H1 (cell line): ENCODE measurements around the gene CCDC180. TPM values are rescaled to one million over a fixed set of nuclear protein-coding genes. Genes with fewer than 3 reads are reported as not detected.

Experiments
- CTCF ChIA-PET: fragments of 300-600 bp; sonication (Branson Sonifier 250); formaldehyde crosslinking; loops from one replicate; lab custom pipeline; 2021; ENCODE audit not compliant: partially characterized antibody; lab: Charles Lee
- POLR2A ChIA-PET: fragments of 300-600 bp; sonication (Branson Sonifier 250); formaldehyde crosslinking; loops from one replicate; lab custom pipeline; 2021; ENCODE audit warnings: inconsistent platforms; ENCODE audit not compliant: partially characterized antibody; lab: Charles Lee
- DNase-seq, 2 experiments: peaks; one replicate each; pipeline versions ENCODE4 v3.0.0 to v3.0.0-alpha.2; 2010 to 2022; ENCODE audit warnings: low spot score in 2 of 2, low read depth in 1 of 2, mixed read lengths in 1 of 2
- FAIRE-seq: peaks from 2 replicates; lab custom pipeline; 2011; peaks lifted over from hg19 to GRCh38; lab: Jason Lieb, UNC
- H2AFZ ChIP-seq: 2 replicates; pipeline ENCODE4 v1.8.1; 2012; ENCODE audit warnings: low read length, inconsistent platforms
- H2AK5ac ChIP-seq: 2 replicates; pipeline ENCODE4 v1.6.1; 2013; ENCODE audit warnings: low read depth, low read length
- H2BK120ac ChIP-seq: replicated peaks from 2 replicates; pipeline ENCODE3; 2013; ENCODE audit warnings: low read depth, low read length, inconsistent platforms
- H2BK12ac ChIP-seq: 2 replicates; pipeline ENCODE4 v1.6.1; 2013; ENCODE audit warnings: low read depth, low read length
- H2BK15ac ChIP-seq: 2 replicates; pipeline ENCODE4 v1.6.1; 2013; ENCODE audit warnings: low read length
- H2BK20ac ChIP-seq: 2 replicates; pipeline ENCODE4 v1.6.1; 2013; ENCODE audit warnings: low read length
- H2BK5ac ChIP-seq: 2 replicates; pipeline ENCODE4 v1.6.1; 2013; ENCODE audit warnings: low read depth, low read length
- H3K14ac ChIP-seq: 2 replicates; pipeline ENCODE4 v1.6.1; 2013; ENCODE audit warnings: inconsistent platforms; ENCODE audit not compliant: insufficient read length
- H3K18ac ChIP-seq: 2 replicates; pipeline ENCODE4 v1.6.1; 2013; ENCODE audit warnings: low read length; ENCODE audit errors: extremely low read depth
- H3K23ac ChIP-seq: 2 replicates; pipeline ENCODE4 v1.6.1; 2013; ENCODE audit warnings: inconsistent platforms; ENCODE audit not compliant: insufficient read length
- H3K23me2 ChIP-seq: 2 replicates; pipeline ENCODE4 v1.6.1; 2013; ENCODE audit warnings: low read depth, low read length
- H3K27ac ChIP-seq: 2 replicates; pipeline ENCODE4 v1.6.1; 2011; ENCODE audit warnings: low read depth, low read length, inconsistent platforms
- H3K27me3 ChIP-seq, 4 experiments: replicated peaks in 1 of 4; 1 replicate in 1 of 4; 2 replicates in 3 of 4; pipeline versions ENCODE4 v1.6.1 to v1.8.1; 2011 to 2013; ENCODE audit warnings: low read length in 3 of 4, mild to moderate bottlenecking in 3 of 4, inconsistent platforms in 2 of 4, mixed read lengths in 2 of 4, moderate library complexity in 1 of 4; ENCODE audit not compliant: control insufficient read depth in 3 of 4, insufficient read depth in 3 of 4; ENCODE audit errors: extremely low read depth in 1 of 4
- H3K36me3 ChIP-seq, 4 experiments: 2 replicates each; pipeline versions ENCODE4 v1.6.1 to v1.8.1; 2011 to 2013; ENCODE audit warnings: mild to moderate bottlenecking in 4 of 4, low read length in 3 of 4, moderate library complexity in 2 of 4, control low read depth in 1 of 4, inconsistent platforms in 1 of 4; ENCODE audit not compliant: insufficient read depth in 4 of 4, control insufficient read depth in 2 of 4
- H3K4ac ChIP-seq: replicated peaks from 2 replicates; pipeline ENCODE3; 2013; ENCODE audit warnings: low read length, low read depth, mixed read lengths, inconsistent platforms; ENCODE audit not compliant: insufficient read length
- H3K4me1 ChIP-seq, 4 experiments: replicated peaks in 1 of 4; 1 replicate in 1 of 4; 2 replicates in 3 of 4; pipeline versions ENCODE4 v1.6.1 to v1.8.1; 2011 to 2013; ENCODE audit warnings: low read length in 3 of 4, inconsistent platforms in 2 of 4, mixed read lengths in 1 of 4; ENCODE audit not compliant: insufficient read depth in 4 of 4, control insufficient read depth in 3 of 4
- H3K4me2 ChIP-seq, 2 experiments: 2 replicates each; pipeline versions ENCODE4 v1.6.1 to v1.8.1; 2011 to 2013; ENCODE audit warnings: low read depth in 2 of 2, low read length in 2 of 2, control low read depth in 1 of 2, inconsistent platforms in 1 of 2, mild to moderate bottlenecking in 1 of 2; ENCODE audit not compliant: insufficient read depth in 1 of 2
- H3K4me3 ChIP-seq, 4 experiments: fragments of 200-600, 300-600 bp in 1 of 4; sonication (generic), shearing (Covaris generic), sonication (Bioruptor Twin) in 1 of 4; 2 replicates each; pipeline versions ENCODE4 v1.5.1 to v1.8.1; 2011 to 2016; ENCODE audit warnings: low read length in 4 of 4, low read depth in 3 of 4, control low read depth in 2 of 4, inconsistent platforms in 2 of 4, mild to moderate bottlenecking in 2 of 4, mixed read lengths in 1 of 4, moderate library complexity in 1 of 4; ENCODE audit not compliant: insufficient read depth in 2 of 4; ENCODE audit errors: extremely low read depth in 1 of 4
- H3K56ac ChIP-seq: replicated peaks from 2 replicates; pipeline ENCODE3; 2013; ENCODE audit warnings: low read depth, mild to moderate bottlenecking, mixed read lengths, low read length, inconsistent platforms; ENCODE audit not compliant: insufficient read length
- H3K79me1 ChIP-seq: 2 replicates; pipeline ENCODE4 v1.6.1; 2013; ENCODE audit warnings: low read depth, low read length, control low read depth
- H3K79me2 ChIP-seq, 2 experiments: 2 replicates each; pipeline versions ENCODE4 v1.6.1 to v1.8.1; 2012 to 2013; ENCODE audit warnings: low read length in 2 of 2, mild to moderate bottlenecking in 2 of 2, inconsistent platforms in 1 of 2; ENCODE audit not compliant: insufficient read depth in 2 of 2, control insufficient read depth in 1 of 2
- H3K9ac ChIP-seq, 4 experiments: replicated peaks in 1 of 4; 1 replicate in 1 of 4; 2 replicates in 3 of 4; pipeline versions ENCODE4 v1.6.1 to v1.8.1; 2011 to 2013; ENCODE audit warnings: low read depth in 3 of 4, low read length in 3 of 4, control low read depth in 2 of 4, mild to moderate bottlenecking in 2 of 4, moderate library complexity in 2 of 4, inconsistent platforms in 1 of 4; ENCODE audit errors: extremely low read depth in 1 of 4
- H3K9me3 ChIP-seq, 2 experiments: 2 replicates each; pipeline versions ENCODE4 v1.6.1 to v1.8.1; 2012 to 2013; ENCODE audit warnings: mild to moderate bottlenecking in 2 of 2, moderate library complexity in 2 of 2, control low read depth in 1 of 2, inconsistent platforms in 1 of 2, low read depth in 1 of 2, low read length in 1 of 2, mixed read lengths in 1 of 2; ENCODE audit not compliant: insufficient read depth in 2 of 2
- H4K20me1 ChIP-seq, 2 experiments: replicated peaks in 1 of 2; 2 replicates each; pipeline versions ENCODE3 to v1.8.1; 2011 to 2013; ENCODE audit warnings: inconsistent platforms in 2 of 2, low read length in 2 of 2, mild to moderate bottlenecking in 1 of 2; ENCODE audit not compliant: insufficient read depth in 2 of 2, control insufficient read depth in 1 of 2
- H4K5ac ChIP-seq: 2 replicates; pipeline ENCODE4 v1.6.1; 2013; ENCODE audit warnings: low read length, low read depth, mixed read lengths, inconsistent platforms; ENCODE audit not compliant: insufficient read length
- H4K8ac ChIP-seq: 2 replicates; pipeline ENCODE4 v1.8.0; 2013; ENCODE audit warnings: mild to moderate bottlenecking, moderate library complexity, low read length, inconsistent platforms; ENCODE audit not compliant: insufficient read depth; ENCODE audit errors: extremely low read depth
- H4K91ac ChIP-seq: replicated peaks from 2 replicates; pipeline ENCODE3; 2013; ENCODE audit warnings: low read length, mixed read lengths, inconsistent platforms; ENCODE audit not compliant: insufficient read length
- CBX5 ChIP-seq: fragments of 300-800, 300-1000 bp; sonication (generic); IDR thresholded peaks from 2 replicates; pipeline ENCODE4 v1.7.1; 2016; ENCODE audit warnings: antibody characterized with exemption, low read length, low read depth
- GABPA ChIP-seq: IDR thresholded peaks from 2 replicates; pipeline ENCODE4 v1.6.1; 2011; ENCODE audit warnings: mild to moderate bottlenecking, low read length, moderate library complexity, borderline replicate concordance; ENCODE audit not compliant: insufficient read depth
- KDM5A ChIP-seq: fragments of 200-600 bp; IDR thresholded peaks from 2 replicates; pipeline ENCODE4 v1.7.1; 2012; ENCODE audit warnings: mild to moderate bottlenecking, low read length, inconsistent platforms, mixed read lengths
- RBBP5 ChIP-seq: IDR thresholded peaks from 2 replicates; pipeline ENCODE4 v1.7.1; 2012; ENCODE audit warnings: low read depth, mild to moderate bottlenecking, inconsistent platforms, low read length, moderate library complexity, borderline replicate concordance
- RFX5 ChIP-seq: IDR thresholded peaks from 2 replicates; pipeline ENCODE4 v1.6.1; 2011; ENCODE audit warnings: low read depth, low read length, improper control_type of control experiment, borderline replicate concordance
- TAF1 ChIP-seq: IDR thresholded peaks from 2 replicates; pipeline ENCODE4 v1.6.1; 2011; ENCODE audit warnings: mild to moderate bottlenecking, low read depth, low read length
- WGBS, 2 experiments: shearing (Covaris generic) in 1 of 2; methylation state at CpG; one replicate each; pipeline versions ENCODE4 v1.1.6 to v1.1.7; 2013 to 2015; ENCODE audit warnings: low lambda C conversion rate in 2 of 2, mixed read lengths in 2 of 2, inconsistent platforms in 1 of 2, low coverage in 1 of 2, missing lambda C conversion rate in 1 of 2; ENCODE audit not compliant: insufficient replicate concordance in 2 of 2, insufficient coverage in 1 of 2, insufficient read length in 1 of 2; ENCODE audit errors: extremely low coverage in 1 of 2, missing lambda C conversion rate in 1 of 2; 5-methylcytosine and 5-hydroxymethylcytosine counted together
- polyA plus RNA-seq, 7 experiments: library from polyadenylated mRNA; depleted of rRNA in 3 of 7; stranded (reverse) in 5 of 7; unstranded in 2 of 7; fragments of >200 nt in 5 of 7; fragments of 200-250 nt in 2 of 7; gene quantifications; 1 replicate in 5 of 7; 2 replicates in 1 of 7; 4 replicates in 1 of 7; pipeline versions ENCODE4 v1.2.1 to v1.2.3, GENCODE V29; 2011 to 2013; ENCODE audit warnings: missing spikeins in 2 of 7, mixed read lengths in 2 of 7
- total RNA-seq: library from RNA; stranded (reverse); fragmentation: NEBNext Ultra II Directional; extraction: Animal tissue kit (Norgen Biotek cat#: 25700); gene quantifications from 2 replicates; pipeline ENCODE4 v1.2.1, GENCODE V29; 2021
- TF ChIP-seq, protein P1 (sequence below), 3 experiments: IDR thresholded peaks; 1 replicate in 2 of 3; 2 replicates in 1 of 3; pipeline versions ENCODE4 v1.5.1 to v1.6.1; 2011; ENCODE audit warnings: low read length in 3 of 3, mild to moderate bottlenecking in 3 of 3, inconsistent platforms in 2 of 3, low read depth in 1 of 3, moderate library complexity in 1 of 3; ENCODE audit not compliant: insufficient read depth in 1 of 3; ENCODE audit errors: control extremely low read depth in 1 of 3

The CCDC180 gene
- total and polyA plus RNA-seq, 2 of the 8 experiments (the other 6 are each of a cell fraction or from before 2014, with no cell fraction given), result 2.6 to 8.2 TPM

DNA sequence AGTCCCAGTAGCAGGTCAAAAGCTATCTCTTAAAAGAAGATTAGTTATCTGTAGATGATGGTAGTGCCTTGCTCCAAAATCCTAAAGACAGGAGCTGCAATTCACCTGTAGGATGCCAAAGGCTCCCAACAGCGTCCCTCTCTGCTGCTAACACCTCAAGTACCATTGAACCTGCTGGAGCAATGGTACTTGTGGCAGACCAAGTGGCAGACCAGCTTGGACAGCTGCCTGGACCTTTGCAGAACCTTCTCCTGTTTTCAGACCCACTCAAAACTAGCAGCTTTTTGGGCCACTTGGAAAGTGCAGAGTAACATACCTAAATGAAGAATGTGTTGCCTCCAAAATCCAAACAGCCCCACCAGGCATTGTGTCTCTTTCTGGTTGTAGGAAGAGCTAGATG is 6.9 kb upstream of the CCDC180 start:
- H2BK20ac ChIP-seq, result no peak overlapping the region
- H2BK15ac ChIP-seq, result no peak overlapping the region
- H2BK5ac ChIP-seq, result no peak overlapping the region
- H4K5ac ChIP-seq, result no peak overlapping the region
- no peaks in the 10 kb centered on the region for H3K79me1 ChIP-seq
- H3K27me3 ChIP-seq, result peaks cover 0 to 1% (median 0%) of the 10 kb centered on the region in 4 experiments; a peak in 1 of 7 replicates
- no peak overlapping the region for H3K9ac ChIP-seq
- H2BK12ac ChIP-seq, result no peak overlapping the region
- no peaks in the 10 kb centered on the region for H3K79me2 ChIP-seq
- 95% methylated on average over 1 of the region's 1 CpG; no CpG with 5 or more reads in 1 of the 2 experiments for WGBS, 2 experiments
- H3K23ac ChIP-seq, result no peak overlapping the region
- no peak overlapping the region for H4K91ac ChIP-seq
- no peak for FAIRE-seq
- H3K14ac ChIP-seq, result no peak overlapping the region
- ChIA-PET CTCF (interaction anchor here (0.7 kb wide), 1 partner anchor 56 kb away, joined by 3 read pairs; no protein-coding TSS in a partner anchor), POLR2A (interaction anchor here (2.4 kb wide), 1 partner anchor 9 kb away, joined by 5 read pairs; no protein-coding TSS in a partner anchor)
- H2BK120ac ChIP-seq, result no peak overlapping the region
- H3K23me2 ChIP-seq, result no peaks in the 10 kb centered on the region
- H4K20me1 ChIP-seq, result no peaks in the 10 kb centered on the region
- H3K4me3 ChIP-seq, result no peak overlapping the region
- no peaks in the 10 kb centered on the region for H3K4me1 ChIP-seq
- TF ChIP-seq KDM5A (no peak), RFX5 (no peak), CBX5 (no peak), TAF1 (no peak), GABPA (no peak), RBBP5 (no peak)
- TF ChIP-seq, protein P1, sequence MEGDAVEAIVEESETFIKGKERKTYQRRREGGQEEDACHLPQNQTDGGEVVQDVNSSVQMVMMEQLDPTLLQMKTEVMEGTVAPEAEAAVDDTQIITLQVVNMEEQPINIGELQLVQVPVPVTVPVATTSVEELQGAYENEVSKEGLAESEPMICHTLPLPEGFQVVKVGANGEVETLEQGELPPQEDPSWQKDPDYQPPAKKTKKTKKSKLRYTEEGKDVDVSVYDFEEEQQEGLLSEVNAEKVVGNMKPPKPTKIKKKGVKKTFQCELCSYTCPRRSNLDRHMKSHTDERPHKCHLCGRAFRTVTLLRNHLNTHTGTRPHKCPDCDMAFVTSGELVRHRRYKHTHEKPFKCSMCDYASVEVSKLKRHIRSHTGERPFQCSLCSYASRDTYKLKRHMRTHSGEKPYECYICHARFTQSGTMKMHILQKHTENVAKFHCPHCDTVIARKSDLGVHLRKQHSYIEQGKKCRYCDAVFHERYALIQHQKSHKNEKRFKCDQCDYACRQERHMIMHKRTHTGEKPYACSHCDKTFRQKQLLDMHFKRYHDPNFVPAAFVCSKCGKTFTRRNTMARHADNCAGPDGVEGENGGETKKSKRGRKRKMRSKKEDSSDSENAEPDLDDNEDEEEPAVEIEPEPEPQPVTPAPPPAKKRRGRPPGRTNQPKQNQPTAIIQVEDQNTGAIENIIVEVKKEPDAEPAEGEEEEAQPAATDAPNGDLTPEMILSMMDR (IDR thresholded peaks at IDR 0.05; ENCODE audit: control extremely low read depth in 1 of 3, insufficient read depth in 1 of 3, low read depth in 1 of 3, low read length in 3 of 3), result no peak
- no peak overlapping the region for H3K4me2 ChIP-seq
- H3K9me3 ChIP-seq, result peaks cover 8 to 9% of the 10 kb centered on the region in 2 experiments
- DNase-seq, result no peak
- H2AK5ac ChIP-seq, result no peak overlapping the region
- no peak overlapping the region for H3K27ac ChIP-seq
- no peak overlapping the region for H3K18ac ChIP-seq
- no peak overlapping the region for H3K56ac ChIP-seq
- H4K8ac ChIP-seq, result no peak overlapping the region
- peaks cover 0 to 4% (median 0%) of the 10 kb centered on the region in 4 experiments; a peak in 3 of 8 replicates for H3K36me3 ChIP-seq
- H3K4ac ChIP-seq, result no peak overlapping the region
- no peak overlapping the region for H2AFZ ChIP-seq
